Stimulated activated effector memory CD8-positive, alpha-beta T cell treated with anti-CD3 and anti-CD28 coated beads, Interleukin-12 subunit alpha, Interleukin-12 subunit beta, amount 100 ng/mL, for 72 hours (primary cell): ENCODE measurements around the gene KLHL29.

Source experiments
- ATAC-seq: fragments of 150-1000 bp; cut with Tn5 transposase; 2 replicates; pipeline ENCODE4 v1.10.0; 2021
- DNase-seq, 2 donors: peaks; one replicate each; pipeline ENCODE4 v3.0.0; 2021 to 2022; ENCODE audit warnings: low spot score in 2 of 2
- H3K27ac Mint-ChIP-seq: one replicate; pipeline ENCODE4 v1.8.0; 2022; ENCODE audit warnings: mild to moderate bottlenecking, mixed read lengths
- H3K36me3 Mint-ChIP-seq: one replicate; pipeline ENCODE4 v1.8.0; 2022; ENCODE audit warnings: mild to moderate bottlenecking, mixed read lengths
- H3K4me1 Mint-ChIP-seq: one replicate; pipeline ENCODE4 v1.8.0; 2022; ENCODE audit warnings: mixed read lengths
- H3K4me3 Mint-ChIP-seq: one replicate; pipeline ENCODE4 v1.8.0; 2022; ENCODE audit warnings: mild to moderate bottlenecking, mixed read lengths
- H3K9me3 Mint-ChIP-seq: one replicate; pipeline ENCODE4 v1.8.0; 2022; ENCODE audit warnings: mixed read lengths

Gene KLHL29

DNA sequence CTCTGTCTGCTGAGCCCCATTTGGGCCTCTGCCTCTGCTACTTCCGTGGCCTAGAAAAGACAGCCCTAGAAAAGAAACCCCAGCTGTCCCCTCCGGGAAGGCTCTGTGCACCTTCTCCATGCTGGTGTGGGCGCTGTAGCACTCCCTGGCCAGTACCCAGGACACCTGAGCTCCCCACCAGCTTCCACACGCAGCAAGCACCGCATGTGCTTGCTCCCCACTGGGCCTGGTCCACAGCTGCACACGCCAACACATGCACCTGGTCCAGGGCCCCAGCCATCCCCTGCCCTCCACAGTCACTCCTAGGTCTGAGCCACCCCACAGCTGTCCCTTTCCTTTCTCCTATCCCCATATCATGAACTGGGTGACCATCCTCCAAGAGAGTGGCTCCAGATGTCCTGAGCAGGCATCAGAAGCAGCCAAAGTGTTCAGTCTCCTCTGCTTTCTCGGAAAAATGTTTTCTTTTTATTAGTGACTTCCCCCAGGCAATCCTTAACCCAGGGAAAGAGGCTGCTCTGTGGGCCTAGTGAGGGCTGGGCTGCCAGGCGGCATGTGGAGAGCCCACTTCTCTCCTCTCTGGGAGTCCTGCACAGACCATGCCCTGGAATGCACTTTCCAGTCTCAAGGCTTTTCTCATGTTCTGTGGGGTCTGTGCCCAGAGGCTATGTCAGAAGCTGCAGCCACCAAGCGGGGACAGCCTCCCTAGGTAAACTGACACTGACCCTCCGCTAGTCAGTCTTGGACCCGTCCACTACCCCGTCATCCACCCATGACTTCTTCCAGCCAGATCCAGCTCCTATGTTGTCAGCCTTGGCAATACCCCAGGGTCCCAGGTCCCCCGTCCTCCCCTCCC is 133.7 kb downstream of the KLHL29 start:
- no peak overlapping the region for H3K4me3 Mint-ChIP-seq

GRCh38 chr2:23519334-23519651 is 134.3 kb downstream of the KLHL29 start:
- Mint-ChIP-seq H3K9me3 (no peaks in the 10 kb centered on the region), H3K4me1 (no peaks in the 10 kb centered on the region), H3K4me3 (no peak overlapping the region), H3K36me3 (no peaks in the 10 kb centered on the region), H3K27ac (no peak overlapping the region)
- DNase-seq (no peak), ATAC-seq (no peak)

More for the DNA sequence above, 133.7 kb downstream of the KLHL29 start:
- DNase-seq (no peak), ATAC-seq (peak; percentile 19)
- Mint-ChIP-seq H3K36me3 (no peaks in the 10 kb centered on the region), H3K4me1 (no peaks in the 10 kb centered on the region), H3K27ac (no peak overlapping the region), H3K9me3 (no peaks in the 10 kb centered on the region)

DNA sequence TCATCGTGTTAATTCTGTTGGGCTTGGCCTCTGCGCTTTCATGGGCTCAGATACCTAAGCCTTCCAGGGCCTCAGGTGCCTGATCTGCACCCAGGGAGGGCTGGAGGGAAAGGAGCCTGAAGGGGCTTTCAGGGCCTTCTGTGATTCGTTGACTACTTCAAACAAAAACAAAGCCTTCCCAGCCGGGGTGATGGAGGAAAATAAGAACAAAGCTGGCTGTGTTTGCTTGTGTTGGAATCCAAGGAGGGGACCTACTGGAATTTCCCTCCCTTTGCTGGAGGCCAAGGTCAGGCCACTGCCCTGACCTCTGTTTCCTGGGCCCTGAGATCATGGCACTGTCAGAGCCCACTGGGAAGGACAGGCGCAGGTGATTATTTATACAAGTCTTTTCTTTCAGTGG is 135.3 kb downstream of the KLHL29 start:
- Mint-ChIP-seq H3K27ac (no peak overlapping the region), H3K4me1 (no peaks in the 10 kb centered on the region), H3K4me3 (no peak overlapping the region), H3K36me3 (no peaks in the 10 kb centered on the region), H3K9me3 (no peaks in the 10 kb centered on the region)
- DNase-seq (no peak), ATAC-seq (no peak)

DNA sequence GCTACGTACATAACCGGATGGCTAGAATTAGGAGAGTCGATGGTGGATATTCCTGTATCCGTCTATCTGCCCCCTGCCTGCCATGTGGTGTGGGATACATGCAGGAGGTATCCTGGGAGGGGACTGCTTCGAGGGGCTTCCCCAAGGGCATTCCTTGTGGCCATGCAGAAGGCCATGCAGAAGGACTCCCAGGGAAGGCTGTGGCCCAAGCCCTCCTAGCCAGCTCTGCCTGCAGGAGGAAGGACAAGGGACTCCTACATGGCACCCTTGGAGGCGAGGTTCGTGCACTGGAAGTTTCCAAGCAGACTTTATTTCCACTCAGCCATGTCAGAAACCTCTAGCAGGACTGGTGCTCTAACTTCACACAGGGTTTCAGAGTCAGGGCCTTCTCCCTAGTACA is 136.1 kb downstream of the KLHL29 start:
- no peak for ATAC-seq
- H3K4me1 Mint-ChIP-seq, result peaks cover 3% of the 10 kb centered on the region

GRCh38 chr2:23522726-23523372 is 137.9 kb downstream of the KLHL29 start:
- Mint-ChIP-seq H3K4me3 (no peak overlapping the region), H3K4me1 (peaks cover 6% of the 10 kb centered on the region), H3K9me3 (no peaks in the 10 kb centered on the region), H3K27ac (no peak overlapping the region), H3K36me3 (no peaks in the 10 kb centered on the region)
- ATAC-seq (no peak), DNase-seq (no peak)

More for the DNA sequence above, 136.1 kb downstream of the KLHL29 start:
- Mint-ChIP-seq H3K27ac (no peak overlapping the region), H3K36me3 (no peaks in the 10 kb centered on the region), H3K4me3 (no peak overlapping the region), H3K9me3 (no peaks in the 10 kb centered on the region)
- DNase-seq, result no peak

DNA sequence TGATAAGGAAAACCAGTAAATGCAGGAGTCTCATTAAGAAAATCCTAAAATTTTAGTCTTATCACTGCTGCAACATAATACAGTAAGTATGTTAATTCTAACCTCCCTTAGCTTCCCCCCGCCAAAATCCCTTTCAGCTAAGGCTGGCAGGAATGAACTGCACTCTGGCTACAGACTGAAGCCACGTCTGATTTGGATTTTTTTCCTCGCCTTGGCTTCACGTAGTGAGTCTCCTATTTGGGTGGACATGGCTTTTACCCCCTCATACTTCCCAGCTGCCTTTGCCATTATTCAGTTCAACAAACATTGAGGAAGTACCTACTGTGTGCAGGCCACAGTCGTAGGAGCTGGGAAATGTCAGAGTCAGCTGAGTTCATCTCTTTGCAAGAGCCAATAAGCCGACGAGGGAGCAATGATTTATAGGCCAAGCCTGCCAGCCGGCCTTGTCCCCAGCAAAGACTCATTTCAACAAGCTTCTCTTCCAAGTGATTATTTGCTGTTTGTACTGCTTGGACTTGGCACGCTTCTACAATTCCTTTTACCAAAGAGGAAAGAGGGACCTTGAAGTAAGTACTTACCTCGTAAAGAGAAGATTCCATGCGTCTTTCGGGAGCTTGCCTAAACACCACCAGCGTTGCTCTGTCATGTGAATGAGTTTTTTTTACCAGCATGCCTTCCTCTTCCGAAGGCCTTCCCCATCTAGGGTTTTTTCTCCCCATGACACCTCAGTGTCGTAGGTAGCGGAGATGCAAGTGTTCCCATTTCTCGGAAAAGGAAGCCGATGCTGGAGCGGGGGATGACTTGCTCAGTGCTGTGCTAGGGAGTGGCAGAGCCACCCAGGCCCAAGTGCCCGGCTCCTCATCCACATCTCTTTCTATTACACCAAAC is 138.6 kb downstream of the KLHL29 start:
- Mint-ChIP-seq H3K36me3 (no peaks in the 10 kb centered on the region), H3K9me3 (no peaks in the 10 kb centered on the region), H3K4me3 (no peak overlapping the region), H3K27ac (no peak overlapping the region), H3K4me1 (peaks cover 6% of the 10 kb centered on the region)
- DNase-seq (no peak), ATAC-seq (no peak)

DNA sequence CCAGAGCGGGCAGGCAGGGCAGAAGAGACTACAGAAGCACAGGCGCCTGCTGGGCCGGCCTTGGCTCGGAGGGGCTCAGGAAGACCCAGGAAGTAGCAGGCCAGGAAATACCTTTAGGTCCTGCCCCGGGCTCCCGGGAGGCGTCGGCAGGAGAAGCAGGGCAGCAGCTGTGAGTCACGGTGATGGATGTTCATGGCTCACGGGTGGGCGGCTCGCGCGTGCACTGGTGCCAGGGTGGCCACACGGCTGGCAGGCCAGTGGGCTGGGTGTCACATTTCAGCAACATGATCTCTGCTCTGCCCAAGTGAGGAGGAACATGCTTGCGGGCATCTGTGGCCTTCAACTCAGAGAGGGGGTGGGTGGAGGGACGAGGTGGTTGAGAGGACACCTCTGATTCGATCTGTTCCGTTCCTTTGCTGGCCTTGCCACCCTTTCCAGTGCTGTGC is 139.3 kb downstream of the KLHL29 start:
- no peak overlapping the region for H3K4me3 Mint-ChIP-seq
- ATAC-seq, result no peak
- H3K4me1 Mint-ChIP-seq, result peaks cover 6% of the 10 kb centered on the region
- H3K36me3 Mint-ChIP-seq, result no peaks in the 10 kb centered on the region
- no peaks in the 10 kb centered on the region for H3K9me3 Mint-ChIP-seq
- H3K27ac Mint-ChIP-seq, result no peak overlapping the region
- no peak for DNase-seq

DNA sequence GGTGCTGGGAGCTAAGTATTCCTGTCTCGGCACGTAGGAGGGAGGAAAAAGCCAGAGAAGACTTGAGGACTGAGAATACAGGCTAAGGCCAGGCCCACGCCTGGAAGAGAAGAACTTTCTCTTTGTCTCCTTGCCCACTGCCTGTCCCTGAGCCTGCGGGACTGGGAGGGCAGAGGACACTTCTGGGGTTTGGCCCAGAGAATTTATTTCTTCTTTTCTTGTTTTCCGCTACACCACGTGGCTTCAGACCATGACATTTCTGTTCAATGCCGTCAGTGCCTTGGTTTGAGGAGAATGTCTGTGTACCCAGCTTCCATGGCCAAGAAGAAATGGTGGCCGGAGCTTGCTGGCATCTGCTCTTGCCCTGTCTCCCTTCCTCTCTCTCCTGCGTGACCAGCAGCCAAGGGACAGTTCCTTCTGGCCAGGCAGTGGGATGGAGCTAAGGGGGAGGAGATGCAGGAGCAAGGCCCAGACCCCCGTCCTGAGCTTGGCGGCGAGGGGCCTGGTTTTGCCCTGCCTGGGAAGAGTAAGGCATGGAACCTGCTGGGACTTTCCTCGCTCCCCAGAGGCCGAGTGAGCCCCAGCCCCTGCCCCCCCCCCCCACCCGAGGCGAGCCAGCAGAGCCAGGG is 140.3 kb downstream of the KLHL29 start:
- H3K4me1 Mint-ChIP-seq, result peaks cover 6% of the 10 kb centered on the region
- H3K9me3 Mint-ChIP-seq, result no peaks in the 10 kb centered on the region
- no peak overlapping the region for H3K4me3 Mint-ChIP-seq
- no peak overlapping the region for H3K27ac Mint-ChIP-seq
- H3K36me3 Mint-ChIP-seq, result no peaks in the 10 kb centered on the region
- DNase-seq (no peak), ATAC-seq (no peak)

GRCh38 chr2:23526114-23526513 is 141.1 kb downstream of the KLHL29 start:
- H3K36me3 Mint-ChIP-seq, result no peaks in the 10 kb centered on the region
- DNase-seq (no peak), ATAC-seq (peak; percentile 34)
- no peak overlapping the region for H3K4me3 Mint-ChIP-seq
- peaks cover 6% of the 10 kb centered on the region for H3K4me1 Mint-ChIP-seq
- no peaks in the 10 kb centered on the region for H3K9me3 Mint-ChIP-seq
- no peak overlapping the region for H3K27ac Mint-ChIP-seq

GRCh38 chr2:23526835-23527790 is 142.1 kb downstream of the KLHL29 start:
- Mint-ChIP-seq H3K4me1 (peaks cover 6% of the 10 kb centered on the region), H3K27ac (no peak overlapping the region), H3K4me3 (no peak overlapping the region), H3K9me3 (no peaks in the 10 kb centered on the region), H3K36me3 (no peaks in the 10 kb centered on the region)
- ATAC-seq (no peak), DNase-seq (no peak)

DNA sequence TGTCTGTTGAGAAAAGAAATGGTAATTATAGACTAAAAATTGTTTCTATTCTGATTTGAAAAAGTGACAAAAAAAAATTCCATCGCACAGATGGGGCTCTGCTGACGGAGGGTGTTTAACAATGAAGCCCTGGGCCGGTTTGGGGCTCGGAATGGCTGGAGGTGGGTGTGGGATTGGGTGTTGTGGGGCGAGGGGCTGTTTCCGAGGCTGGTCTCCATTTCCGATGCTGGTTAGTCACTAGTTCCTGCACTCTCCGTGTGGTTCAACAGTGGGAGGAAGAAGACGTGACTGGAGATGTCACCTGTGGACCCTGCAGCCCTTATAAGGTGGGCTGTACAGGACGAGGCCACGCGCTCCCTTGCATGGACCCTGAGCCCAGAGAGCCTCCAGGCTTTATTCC is 143.2 kb downstream of the KLHL29 start:
- no peak for ATAC-seq
- Mint-ChIP-seq H3K4me3 (no peak overlapping the region), H3K27ac (no peak overlapping the region), H3K9me3 (no peaks in the 10 kb centered on the region), H3K4me1 (peaks cover 15% of the 10 kb centered on the region), H3K36me3 (no peaks in the 10 kb centered on the region)
- DNase-seq, result no peak

GRCh38 chr2:23528690-23529089 is 143.7 kb downstream of the KLHL29 start:
- DNase-seq, result no peak
- ATAC-seq, result no peak
- Mint-ChIP-seq H3K9me3 (no peaks in the 10 kb centered on the region), H3K36me3 (no peaks in the 10 kb centered on the region), H3K4me1 (peaks cover 15% of the 10 kb centered on the region), H3K4me3 (no peak overlapping the region), H3K27ac (no peak overlapping the region)

DNA sequence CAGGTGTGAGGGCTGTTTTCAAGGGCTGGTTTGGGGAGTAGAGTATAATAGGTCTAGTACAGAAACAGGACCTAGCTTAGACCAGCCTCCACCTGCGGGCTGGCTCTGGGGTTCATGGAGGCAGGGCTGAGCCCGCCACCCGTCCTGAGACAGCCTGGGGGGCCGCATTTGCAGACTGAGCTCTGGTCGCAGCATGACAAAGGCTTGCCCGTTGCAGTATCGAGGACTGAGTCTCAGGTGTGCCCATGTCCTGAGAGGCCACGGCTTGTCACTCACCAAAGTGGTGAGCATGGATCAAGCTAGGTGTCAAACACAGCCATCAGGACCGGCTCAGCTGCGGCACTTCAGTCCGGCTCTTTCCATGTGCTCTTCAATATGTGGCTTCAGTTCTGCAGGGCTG is 144.7 kb downstream of the KLHL29 start:
- Mint-ChIP-seq H3K4me3 (no peak overlapping the region), H3K27ac (no peak overlapping the region), H3K36me3 (no peaks in the 10 kb centered on the region), H3K9me3 (no peaks in the 10 kb centered on the region), H3K4me1 (peaks cover 15% of the 10 kb centered on the region)
- ATAC-seq, result no peak
- no peak for DNase-seq

GRCh38 chr2:23530206-23530908 is 145.4 kb downstream of the KLHL29 start:
- H3K27ac Mint-ChIP-seq, result no peak overlapping the region
- H3K4me1 Mint-ChIP-seq, result peaks cover 15% of the 10 kb centered on the region
- ATAC-seq (no peak), DNase-seq (no peak)
- no peak overlapping the region for H3K4me3 Mint-ChIP-seq
- no peaks in the 10 kb centered on the region for H3K9me3 Mint-ChIP-seq
- no peaks in the 10 kb centered on the region for H3K36me3 Mint-ChIP-seq
